DMS153 (cell line): ENCODE results near the gene SCAP.
A peak's percentile ranks its signal among the peaks of the same experiment; 100 is the strongest.
"Not testable (repeated sequence)": the region's sequence is repeated elsewhere in the genome, so short reads cannot be mapped to it uniquely, and the experiment has no call there.

ENCODE experiments used
- DNase-seq: peaks from one replicate; lab custom pipeline; 2025; lab: John Stamatoyannopoulos, UW

Gene SCAP

GRCh38 chr3:47475570-47476329 is at the start of gene SCAP:
TSS of gene SCAP (minus strand) at chr3:47475941. CDS start at chr3:47442993, 32,948 bp downstream.
- peak; percentile 35 for DNase-seq

- no peak for DNase-seq
These were observed 47.8 kb upstream of the SCAP start for GRCh38 chr3:47523310-47524073.

- DNase-seq = peak; percentile 21
These were observed 46.6 kb upstream of the SCAP start for GRCh38 chr3:47522082-47522987.

GRCh38 chr3:47520756-47521155 is 45.0 kb upstream of the SCAP start:
- DNase-seq = no peak

- no peak for DNase-seq
These were observed 42.2 kb upstream of the SCAP start for GRCh38 chr3:47517937-47518336.

GRCh38 chr3:47515864-47516319 is 40.2 kb upstream of the SCAP start:
- DNase-seq = no peak

GRCh38 chr3:47515100-47515499 is 39.4 kb upstream of the SCAP start:
- DNase-seq = no peak

GRCh38 chr3:47513125-47513929 is 37.6 kb upstream of the SCAP start, which contains the start of gene ELP6:
TSS of gene ELP6 (minus strand) at chr3:47513712. CDS start at chr3:47513590, 122 bp downstream.
- peak; percentile 76 for DNase-seq

GRCh38 chr3:47512416-47513124 is 36.8 kb upstream of the SCAP start:
- DNase-seq = no peak

- not testable (repeated sequence) for DNase-seq
These were observed 29.5 kb upstream of the SCAP start for GRCh38 chr3:47505267-47505666.

- no peak for DNase-seq
These were observed 28.4 kb upstream of the SCAP start for GRCh38 chr3:47504113-47504512.

GRCh38 chr3:47503033-47503432 is 27.3 kb upstream of the SCAP start:
- no peak for DNase-seq

- DNase-seq = no peak
These were observed 21.2 kb upstream of the SCAP start for GRCh38 chr3:47496892-47497291.

- no peak for DNase-seq
These were observed 20.1 kb upstream of the SCAP start for GRCh38 chr3:47495886-47496285.

- DNase-seq = no peak
These were observed 19.4 kb upstream of the SCAP start for GRCh38 chr3:47495111-47495510.

GRCh38 chr3:47491777-47492176 is 16.0 kb upstream of the SCAP start:
- DNase-seq = no peak

- no peak for DNase-seq
These were observed 15.4 kb upstream of the SCAP start for GRCh38 chr3:47491186-47491585.

- no peak for DNase-seq
These were observed 11.5 kb upstream of the SCAP start for GRCh38 chr3:47487265-47487664.

GRCh38 chr3:47485812-47486211 is 10.1 kb upstream of the SCAP start:
- no peak for DNase-seq

GRCh38 chr3:47482366-47482765 is 6.6 kb upstream of the SCAP start:
- DNase-seq = no peak

GRCh38 chr3:47481763-47482162 is 6.0 kb upstream of the SCAP start:
- DNase-seq = not testable (repeated sequence)
